22Rv1 (cell line): ENCODE measurements around the gene CCDC34.
"Not testable (repeated sequence)": the region's sequence is repeated elsewhere in the genome, so short reads cannot be mapped to it uniquely, and the experiment has no call there.

ENCODE experiments used
- CTCF ChIP-seq: fragments of 450-650 bp; IDR thresholded peaks from 2 replicates; pipeline ENCODE4 v1.5.1; 2017; ENCODE audit warnings: mild to moderate bottlenecking
- ZFX ChIP-seq: fragments of 450-650 bp; IDR thresholded peaks from 2 replicates; pipeline ENCODE4 v1.6.1; 2017; ENCODE audit warnings: antibody characterized with exemption, borderline replicate concordance

GRCh38 chr11:27327064-27327463 is 36.0 kb downstream of the CCDC34 start:
- TF ChIP-seq CTCF, ZFX: not testable (repeated sequence)
